Breast epithelium (tissue), 3 donors: ENCODE data around the gene ATP6V1G2.

Experiments
- POLR2A ChIP-seq: fragments of 450-650 bp; IDR thresholded peaks from one replicate; pipeline ENCODE4 v1.6.1; 2016; ENCODE audit warnings: antibody characterized with exemption, mild to moderate bottlenecking, moderate library complexity
- POLR2AphosphoS5 ChIP-seq, 3 donors: sonication (generic); formaldehyde crosslinking; IDR thresholded peaks; one replicate each; pipeline ENCODE4 v1.6.1; 2017; ENCODE audit warnings: antibody characterized with exemption in 3 of 3
- TF ChIP-seq, protein P1 (sequence below), 3 donors: fragments of 450-650 bp; IDR thresholded peaks; one replicate each; pipeline ENCODE4 v1.5.1; 2016 to 2017; ENCODE audit warnings: antibody characterized with exemption in 3 of 3, mild to moderate bottlenecking in 3 of 3, moderate library complexity in 3 of 3

- no peak for TF ChIP-seq POLR2A
- TF ChIP-seq, protein P1, sequence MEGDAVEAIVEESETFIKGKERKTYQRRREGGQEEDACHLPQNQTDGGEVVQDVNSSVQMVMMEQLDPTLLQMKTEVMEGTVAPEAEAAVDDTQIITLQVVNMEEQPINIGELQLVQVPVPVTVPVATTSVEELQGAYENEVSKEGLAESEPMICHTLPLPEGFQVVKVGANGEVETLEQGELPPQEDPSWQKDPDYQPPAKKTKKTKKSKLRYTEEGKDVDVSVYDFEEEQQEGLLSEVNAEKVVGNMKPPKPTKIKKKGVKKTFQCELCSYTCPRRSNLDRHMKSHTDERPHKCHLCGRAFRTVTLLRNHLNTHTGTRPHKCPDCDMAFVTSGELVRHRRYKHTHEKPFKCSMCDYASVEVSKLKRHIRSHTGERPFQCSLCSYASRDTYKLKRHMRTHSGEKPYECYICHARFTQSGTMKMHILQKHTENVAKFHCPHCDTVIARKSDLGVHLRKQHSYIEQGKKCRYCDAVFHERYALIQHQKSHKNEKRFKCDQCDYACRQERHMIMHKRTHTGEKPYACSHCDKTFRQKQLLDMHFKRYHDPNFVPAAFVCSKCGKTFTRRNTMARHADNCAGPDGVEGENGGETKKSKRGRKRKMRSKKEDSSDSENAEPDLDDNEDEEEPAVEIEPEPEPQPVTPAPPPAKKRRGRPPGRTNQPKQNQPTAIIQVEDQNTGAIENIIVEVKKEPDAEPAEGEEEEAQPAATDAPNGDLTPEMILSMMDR (IDR thresholded peaks at IDR 0.05), result no peak
- no peak for TF ChIP-seq POLR2AphosphoS5 (IDR thresholded peaks at IDR 0.05)
Observed at GRCh38 chr6:31521835-31522234, 24.6 kb downstream of the ATP6V1G2 start.
